GM23338 (cell line): ENCODE measurements around the gene CYS1. TPM values are rescaled to one million over a fixed set of nuclear protein-coding genes. Genes with fewer than 3 reads are reported as not detected.
"Not testable (repeated sequence)": the region's sequence is repeated elsewhere in the genome, so short reads cannot be mapped to it uniquely, and the experiment has no call there.

Experiments
- ATAC-seq: fragments of 200-7000 bp; cut with Tn5 transposase; 3 replicates; pipeline ENCODE4 v1.9.1; 2020
- DNase-seq: peaks from one replicate; pipeline ENCODE4 v3.0.0-alpha.2; 2015; ENCODE audit warnings: low spot score
- H2AFZ ChIP-seq: fragments of 200-600 bp; sonication (generic); 2 replicates; pipeline ENCODE4 v1.8.0; 2016; ENCODE audit warnings: antibody characterized with exemption, mild to moderate bottlenecking, moderate library complexity
- H3F3A ChIP-seq: fragments of 200-600 bp; sonication (generic); replicated peaks from 2 replicates; pipeline ENCODE4 v1.8.0; 2017; ENCODE audit warnings: antibody characterized with exemption, mixed run types, low read depth
- H3K27ac ChIP-seq: fragments of 200-600 bp; sonication (generic); 2 replicates; pipeline ENCODE4 v1.6.1; 2016; ENCODE audit warnings: low read depth
- H3K27me3 ChIP-seq: fragments of 200-600 bp; sonication (generic); 2 replicates; pipeline ENCODE4 v1.8.0; 2016; ENCODE audit warnings: mild to moderate bottlenecking, mixed run types, moderate library complexity; ENCODE audit not compliant: insufficient read depth
- H3K36me3 ChIP-seq: fragments of 200-600 bp; sonication (generic); 2 replicates; pipeline ENCODE4 v1.8.0; 2016; ENCODE audit warnings: mild to moderate bottlenecking; ENCODE audit not compliant: insufficient read depth
- H3K4me1 ChIP-seq: fragments of 200-600 bp; sonication (generic); 2 replicates; pipeline ENCODE4 v1.8.0; 2016; ENCODE audit warnings: mild to moderate bottlenecking, moderate library complexity; ENCODE audit not compliant: insufficient read depth
- H3K4me2 ChIP-seq: fragments of 200-600 bp; sonication (generic); 2 replicates; pipeline ENCODE4 v1.7.1; 2017; ENCODE audit warnings: mixed run types
- H3K4me3 ChIP-seq: fragments of 200-600 bp; sonication (generic); 2 replicates; pipeline ENCODE4 v1.6.1; 2016; ENCODE audit warnings: mixed run types
- H3K79me2 ChIP-seq: fragments of 200-600 bp; sonication (generic); replicated peaks from 2 replicates; pipeline ENCODE4 v1.8.0; 2017; ENCODE audit warnings: mild to moderate bottlenecking; ENCODE audit not compliant: insufficient read depth
- H3K9me2 ChIP-seq: fragments of 200-600 bp; sonication (generic); 2 replicates; pipeline ENCODE4 v1.8.0; 2017; ENCODE audit not compliant: insufficient read depth
- H4K20me1 ChIP-seq: fragments of 200-600 bp; sonication (generic); replicated peaks from 2 replicates; pipeline ENCODE4 v1.8.0; 2017; ENCODE audit warnings: mild to moderate bottlenecking; ENCODE audit not compliant: insufficient read depth
- H3K27ac Mint-ChIP-seq: 2 replicates; pipeline ENCODE4 v1.8.0; 2020; ENCODE audit warnings: inconsistent platforms, mild to moderate bottlenecking, moderate library complexity, mixed read lengths
- H3K27me3 Mint-ChIP-seq: 3 replicates; pipeline ENCODE4 v1.8.0; 2022; ENCODE audit warnings: low read depth, mild to moderate bottlenecking, moderate library complexity, mixed read lengths, inconsistent platforms; ENCODE audit not compliant: insufficient read depth, poor library complexity
- H3K36me3 Mint-ChIP-seq: 3 replicates; pipeline ENCODE4 v1.8.0; 2021; ENCODE audit warnings: low read depth, mild to moderate bottlenecking, inconsistent platforms, moderate library complexity, mixed read lengths
- H3K4me1 Mint-ChIP-seq: 3 replicates; pipeline ENCODE4 v1.8.0; 2020; ENCODE audit warnings: mild to moderate bottlenecking, inconsistent platforms, mixed read lengths
- H3K4me3 Mint-ChIP-seq: 3 replicates; pipeline ENCODE4 v1.8.0; 2021; ENCODE audit warnings: moderate library complexity, mild to moderate bottlenecking, inconsistent platforms, mixed read lengths
- H3K9me3 Mint-ChIP-seq: 3 replicates; pipeline ENCODE4 v1.8.0; 2020; ENCODE audit warnings: moderate library complexity, mild to moderate bottlenecking, inconsistent platforms, mixed read lengths
- polyA plus RNA-seq: library from polyadenylated mRNA; unstranded; fragments of >200 nt; fragmentation: Nextera tagmentation; extraction: Ambion mirVana; gene quantifications from 2 replicates; pipeline ENCODE4 v1.2.1, GENCODE V29; 2016
- total RNA-seq: library from RNA; depleted of rRNA; stranded (reverse); fragments of >200 nt; shearing (Covaris generic); gene quantifications from 2 replicates; pipeline ENCODE4 v1.2.3, GENCODE V29; 2014

Gene CYS1
- total and polyA plus RNA-seq, 2 experiments from 2014 or later, result 0.31 to 0.32 TPM

DNA sequence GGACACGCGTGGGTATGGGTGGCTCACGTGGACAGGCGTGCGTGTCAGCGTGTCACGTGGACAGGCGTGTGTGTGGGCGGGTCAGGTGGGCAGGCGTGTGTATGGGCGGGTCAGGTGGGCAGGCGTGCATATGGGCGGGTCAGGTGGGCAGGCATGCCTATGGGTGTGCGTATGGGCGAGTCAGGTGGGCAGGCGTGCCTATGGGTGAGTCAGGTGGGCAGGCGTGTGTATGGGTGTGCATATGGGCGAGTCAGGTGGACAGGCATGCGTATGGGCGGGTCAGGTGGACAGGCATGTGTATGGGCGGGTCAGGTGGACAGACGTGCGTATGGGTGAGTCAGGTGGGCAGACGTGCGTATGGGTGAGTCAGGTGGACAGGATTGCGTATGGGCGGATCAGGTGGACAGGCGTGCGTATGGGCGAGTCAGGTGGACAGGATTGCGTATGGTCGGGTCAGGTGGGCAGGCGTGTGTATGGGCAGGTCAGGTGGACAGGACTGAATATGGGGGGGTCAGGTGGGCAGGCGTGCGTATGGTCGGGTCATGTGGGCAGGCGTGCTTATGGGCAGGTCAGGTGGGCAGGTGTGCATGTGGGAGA, 67.7 kb downstream of the CYS1 start:
- not testable (repeated sequence) for H4K20me1 ChIP-seq, H3K4me2 ChIP-seq, H3K9me2 ChIP-seq, H3K4me1 ChIP-seq, H3K27me3 ChIP-seq, H3K27ac ChIP-seq, ATAC-seq, H3K36me3 Mint-ChIP-seq, H2AFZ ChIP-seq, H3K4me3 ChIP-seq, H3K36me3 ChIP-seq, H3K27me3 Mint-ChIP-seq, H3K9me3 Mint-ChIP-seq, H3K4me1 Mint-ChIP-seq, H3K4me3 Mint-ChIP-seq, H3F3A ChIP-seq, H3K79me2 ChIP-seq, DNase-seq, H3K27ac Mint-ChIP-seq

DNA sequence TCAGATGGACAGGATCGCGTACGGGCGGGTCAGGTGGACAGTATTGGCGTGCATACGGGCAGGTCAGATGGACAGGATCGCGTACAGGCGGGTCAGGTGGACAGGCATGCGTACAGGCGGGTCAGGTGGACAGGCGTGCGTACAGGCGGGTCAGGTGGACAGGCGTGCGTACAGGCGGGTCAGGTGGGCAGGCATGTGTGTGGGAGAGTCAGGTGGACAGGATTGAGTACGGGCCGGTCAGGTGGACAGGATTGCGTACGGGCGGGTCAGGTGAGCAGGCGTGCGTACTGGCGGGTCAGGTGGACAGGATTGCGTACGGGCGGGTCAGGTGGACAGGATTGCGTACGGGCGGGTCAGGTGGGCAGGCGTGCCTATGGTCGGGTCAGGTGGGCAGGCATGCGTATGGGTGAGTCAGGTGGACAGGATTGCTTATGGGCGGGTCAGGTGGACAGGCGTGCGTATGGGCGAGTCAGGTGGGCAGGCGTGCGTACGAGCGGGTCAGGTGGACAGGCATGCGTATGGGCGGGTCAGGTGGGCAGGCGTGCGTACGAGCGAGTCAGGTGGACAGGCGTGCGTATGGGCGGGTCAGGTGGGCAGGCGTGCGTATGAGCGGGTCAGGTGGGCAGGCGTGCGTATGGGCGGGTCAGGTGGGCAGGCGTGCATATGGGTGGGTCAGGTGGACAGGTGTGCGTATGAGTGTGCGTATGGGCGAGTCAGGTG, 68.4 kb downstream of the CYS1 start:
- not testable (repeated sequence) for H4K20me1 ChIP-seq, H3K4me1 Mint-ChIP-seq, H3K27ac Mint-ChIP-seq, DNase-seq, H3K27me3 Mint-ChIP-seq, H3K27ac ChIP-seq, H3K4me3 ChIP-seq, H3K9me3 Mint-ChIP-seq, H3K79me2 ChIP-seq, H3K4me3 Mint-ChIP-seq, H3K4me2 ChIP-seq, H3K9me2 ChIP-seq, H3K36me3 Mint-ChIP-seq, H3K4me1 ChIP-seq, H3K36me3 ChIP-seq, H3K27me3 ChIP-seq, ATAC-seq, H3F3A ChIP-seq, H2AFZ ChIP-seq

DNA sequence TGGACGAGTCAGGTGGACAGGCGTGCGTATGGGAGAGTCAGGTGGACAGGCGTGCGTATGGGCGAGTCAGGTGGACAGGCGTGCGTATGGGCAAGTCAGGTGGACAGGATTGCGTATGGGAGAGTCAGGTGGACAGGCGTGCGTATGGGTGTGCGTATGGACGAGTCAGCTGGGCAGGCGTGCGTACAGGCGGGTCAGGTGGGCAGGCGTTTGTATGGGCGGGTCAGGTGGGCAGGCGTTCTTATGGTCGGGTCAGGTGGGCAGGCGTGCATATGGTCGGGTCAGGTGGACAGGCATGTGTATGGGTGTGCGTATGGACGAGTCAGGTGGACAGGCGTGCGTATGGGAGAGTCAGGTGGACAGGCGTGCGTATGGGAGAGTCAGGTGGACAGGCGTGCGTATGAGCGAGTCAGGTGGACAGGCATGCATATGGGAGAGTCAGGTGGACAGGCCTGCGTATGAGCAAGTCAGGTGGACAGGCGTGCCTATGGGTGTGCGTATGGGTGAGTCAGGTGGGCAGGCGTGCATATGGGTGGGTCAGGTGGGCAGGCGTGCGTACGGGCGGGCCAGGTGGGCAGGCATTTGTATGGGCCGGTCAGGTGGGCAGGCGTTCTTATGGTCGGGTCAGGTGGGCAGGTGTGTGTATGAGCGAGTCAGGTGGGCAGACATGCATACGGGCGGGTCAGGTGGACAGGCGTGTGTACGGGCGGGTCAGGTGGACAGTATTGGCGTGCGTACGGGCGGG, 69.2 kb downstream of the CYS1 start:
- ATAC-seq, H3K9me2 ChIP-seq, H3K27ac ChIP-seq, H3K4me2 ChIP-seq, H3K27ac Mint-ChIP-seq, H3K27me3 Mint-ChIP-seq, H3K4me1 ChIP-seq, H3K4me1 Mint-ChIP-seq, DNase-seq, H3F3A ChIP-seq, H3K4me3 Mint-ChIP-seq, H3K36me3 Mint-ChIP-seq, H3K4me3 ChIP-seq, H3K27me3 ChIP-seq, H4K20me1 ChIP-seq, H3K36me3 ChIP-seq, H2AFZ ChIP-seq, H3K79me2 ChIP-seq, H3K9me3 Mint-ChIP-seq: not testable (repeated sequence)
